Right lung (tissue), 5 donors: ENCODE measurements around the gene MGRN1. TPM values are rescaled to one million over a fixed set of nuclear protein-coding genes. Genes with fewer than 3 reads are reported as not detected.

Experiments
- DNase-seq, 2 donors: peaks; one replicate each; pipeline ENCODE4 v3.0.0-alpha.2; 2013
- polyA plus RNA-seq, 5 donors: library from polyadenylated mRNA; unstranded; fragments of 120-200 nt; gene quantifications; one replicate each; pipeline versions ENCODE4 v1.2.1 to v1.2.3, GENCODE V29; 2013; ENCODE audit warnings: inconsistent platforms in 1 of 5, low replicate concordance in 1 of 5; ENCODE audit not compliant: insufficient read length in 5 of 5, insufficient read depth in 1 of 5

Gene MGRN1
- polyA plus RNA-seq, 5 donors: 38.2 to 87.7 (median 58.2) TPM

DNA sequence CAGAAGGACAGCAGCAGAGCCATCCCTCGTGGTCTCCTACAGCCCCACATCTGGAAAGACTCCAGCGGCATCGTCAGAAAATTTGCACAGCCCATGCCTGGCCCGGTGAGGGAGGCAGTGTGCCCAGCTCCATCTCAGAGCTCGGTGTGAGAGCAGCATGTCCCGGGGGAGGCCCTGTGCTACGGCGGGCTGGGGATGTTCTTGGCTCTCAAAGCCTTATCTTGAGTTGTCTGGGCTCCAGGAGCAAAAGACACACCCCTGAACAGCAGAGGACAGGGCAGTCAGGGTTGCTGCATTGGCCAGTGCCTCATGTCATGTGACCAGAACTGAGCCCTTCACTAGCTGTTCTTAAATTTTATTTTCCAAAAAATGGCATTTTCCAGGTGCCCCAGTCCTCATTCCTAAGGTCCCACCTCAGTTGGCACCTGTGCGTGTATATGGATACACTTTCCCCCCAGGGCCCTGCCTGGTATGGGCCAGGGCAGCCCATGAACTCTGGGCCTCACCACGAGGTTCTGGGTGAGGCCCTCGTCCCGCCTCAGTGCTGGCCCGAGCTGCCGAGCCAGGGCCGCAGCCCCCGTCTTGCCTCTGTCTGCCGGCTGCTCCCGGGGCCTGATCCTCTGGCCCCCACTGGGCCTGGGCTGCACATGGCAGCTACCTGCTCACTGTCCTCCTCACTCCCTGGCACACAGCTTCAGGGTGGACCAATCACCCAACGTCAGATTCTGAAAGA lies 71.7 kb downstream of the MGRN1 start:
- no peak for DNase-seq

DNA sequence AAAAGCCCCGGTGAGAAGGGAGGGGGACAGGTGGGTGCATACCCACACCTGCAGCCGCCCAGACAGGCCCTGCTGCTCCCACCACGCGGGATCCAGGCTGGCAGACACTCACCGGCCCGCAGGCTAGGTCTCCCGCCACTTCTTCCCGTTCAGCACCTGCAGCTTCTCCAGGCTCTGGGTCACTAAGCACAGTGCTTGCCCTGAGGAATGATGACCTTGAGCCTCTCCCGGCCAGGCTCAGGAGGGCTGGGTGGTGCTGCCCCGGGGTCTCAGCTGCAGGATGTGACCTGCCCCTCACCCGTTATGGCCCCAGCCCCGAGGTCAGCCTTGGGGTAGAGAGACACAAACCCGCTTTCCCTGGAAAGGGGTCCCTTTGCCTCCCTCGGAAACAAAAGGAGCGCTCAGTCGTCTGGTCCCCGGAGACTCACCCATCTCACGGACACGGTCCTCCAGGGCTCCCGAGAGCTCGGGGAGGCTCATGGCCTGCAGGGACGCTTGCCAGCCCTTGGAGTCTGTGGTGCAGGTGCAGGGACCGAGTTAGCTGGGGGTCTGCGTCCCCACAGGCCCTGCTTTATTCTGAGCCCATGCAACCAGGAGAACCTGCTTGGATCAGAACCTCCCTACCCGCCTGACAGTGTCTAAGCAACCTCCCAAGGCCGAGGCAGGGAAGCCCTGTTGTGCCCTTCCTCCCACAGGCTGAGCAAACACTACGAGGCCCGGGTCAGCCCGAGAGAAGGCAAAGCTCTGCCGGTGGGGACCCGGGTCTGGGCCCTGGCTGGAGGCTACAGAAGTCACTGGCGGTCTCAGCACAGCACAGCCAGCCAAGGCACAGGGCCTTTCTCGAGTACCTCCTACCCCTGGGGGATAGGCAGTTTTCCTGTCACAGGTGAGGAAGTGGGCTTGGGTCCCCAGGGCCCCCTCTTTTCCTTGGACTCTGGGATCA lies 72.5 kb downstream of the MGRN1 start:
- DNase-seq: no peak

DNA sequence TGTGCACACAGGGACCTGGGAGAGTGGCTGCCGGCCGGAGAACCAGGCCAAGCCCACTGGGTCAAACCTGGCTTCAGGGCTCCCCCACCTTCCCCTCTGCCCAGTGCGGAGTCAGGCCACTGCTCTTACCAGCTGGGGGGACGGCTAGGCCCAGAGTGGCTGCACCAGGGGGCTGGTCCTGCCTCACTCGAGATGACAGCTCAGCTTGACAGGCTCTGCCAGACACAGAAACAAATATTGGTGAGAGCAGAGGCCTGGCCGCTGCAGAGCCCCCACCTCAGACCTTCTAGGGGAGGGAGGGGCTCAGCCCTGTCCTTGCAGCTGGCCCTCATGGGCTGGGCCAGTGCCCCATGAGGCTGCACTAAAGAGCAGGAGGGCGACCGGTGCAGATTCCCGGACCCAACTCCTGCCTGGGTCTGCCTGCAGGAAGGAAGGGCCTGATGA lies 73.2 kb downstream of the MGRN1 start:
- DNase-seq: no peak

DNA sequence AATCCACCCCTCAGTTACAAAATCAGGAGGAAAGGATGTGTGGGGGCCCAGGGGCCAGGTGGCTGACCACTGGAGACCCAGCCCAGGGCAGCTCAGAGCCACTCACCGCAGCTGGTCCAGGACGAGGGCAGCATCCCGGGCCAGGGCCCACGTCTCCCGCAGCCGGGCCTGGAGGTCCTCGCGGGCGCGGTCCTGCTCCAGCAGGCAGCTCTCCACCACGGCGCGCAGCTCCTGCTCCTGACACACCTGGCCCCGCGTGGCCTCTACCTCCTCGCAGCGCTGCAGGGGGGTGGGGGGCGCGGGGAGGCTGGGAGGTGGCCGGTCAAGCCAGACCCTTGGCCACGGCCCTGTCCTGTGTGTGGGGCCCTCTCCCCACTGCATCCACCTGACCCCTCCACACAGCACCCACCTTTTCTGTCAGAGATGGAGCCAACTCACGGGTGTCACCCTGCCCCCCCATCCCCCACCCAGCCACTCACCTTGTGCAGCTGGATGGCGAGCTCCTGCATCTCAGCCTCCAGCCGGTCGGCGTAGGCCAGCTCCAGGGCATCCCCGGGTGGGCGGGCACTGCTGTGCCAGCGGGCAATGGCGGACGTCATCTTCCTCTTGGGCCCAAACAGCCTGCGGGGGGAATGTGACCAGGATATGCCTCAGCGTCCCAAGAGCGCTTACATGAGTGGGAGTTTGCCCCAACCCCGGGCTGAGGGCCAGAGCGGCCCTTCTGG lies 73.9 kb downstream of the MGRN1 start:
- no peak for DNase-seq

DNA sequence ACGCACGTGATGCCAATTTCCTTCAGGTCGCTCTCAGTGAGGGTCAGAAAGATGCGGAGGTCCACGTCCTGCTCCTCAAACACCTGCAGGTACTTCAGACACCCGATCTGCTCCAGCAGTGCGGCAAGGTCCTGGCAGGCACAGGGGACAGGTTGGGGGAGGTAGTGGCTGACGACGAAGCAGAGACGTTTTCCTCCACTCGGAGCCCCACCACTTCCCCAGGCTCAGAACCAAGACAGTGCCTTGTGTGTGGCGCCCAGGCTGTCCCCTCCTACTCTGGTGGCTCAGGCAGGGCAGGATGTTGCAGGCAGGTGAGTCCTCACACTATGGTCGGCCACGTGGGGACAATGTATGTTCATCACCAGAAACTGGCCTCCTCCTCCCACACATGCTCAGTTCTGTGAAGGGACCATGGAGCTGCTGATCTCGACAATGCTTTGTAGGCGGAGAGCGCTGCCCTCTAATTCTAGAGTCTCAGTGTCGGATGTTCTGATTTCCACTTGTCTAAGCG lies 74.5 kb downstream of the MGRN1 start:
- DNase-seq: no peak

DNA sequence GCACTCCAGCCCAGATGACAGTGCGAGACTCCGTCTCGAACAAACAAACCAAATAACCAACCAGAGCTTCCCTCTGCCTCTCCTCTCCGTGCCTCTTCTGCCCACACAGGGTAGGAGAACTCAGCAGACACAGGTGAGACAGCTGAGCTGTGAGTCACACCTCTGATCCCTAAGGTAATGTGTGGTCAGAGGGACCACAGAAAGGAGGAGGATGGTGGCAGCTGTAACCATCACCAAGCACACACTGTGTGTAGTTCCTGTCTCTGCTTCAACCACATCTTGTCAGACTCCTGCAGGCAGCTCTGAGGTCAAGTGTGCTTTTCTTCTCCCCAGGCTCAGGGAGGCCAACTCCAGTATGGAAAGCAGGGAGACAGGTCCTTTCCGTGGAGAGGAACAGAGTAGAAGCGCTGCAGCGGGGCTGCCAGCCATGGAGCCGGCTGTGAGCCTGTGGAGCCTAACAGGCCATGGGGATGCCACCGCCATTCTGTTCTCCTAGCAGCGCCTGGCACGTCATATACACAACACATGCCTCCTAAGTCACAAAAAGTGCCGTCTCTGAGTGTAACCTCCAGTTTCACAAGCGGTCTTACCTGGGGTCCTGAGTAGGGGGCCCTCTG lies 75.9 kb downstream of the MGRN1 start:
- DNase-seq: no peak

DNA sequence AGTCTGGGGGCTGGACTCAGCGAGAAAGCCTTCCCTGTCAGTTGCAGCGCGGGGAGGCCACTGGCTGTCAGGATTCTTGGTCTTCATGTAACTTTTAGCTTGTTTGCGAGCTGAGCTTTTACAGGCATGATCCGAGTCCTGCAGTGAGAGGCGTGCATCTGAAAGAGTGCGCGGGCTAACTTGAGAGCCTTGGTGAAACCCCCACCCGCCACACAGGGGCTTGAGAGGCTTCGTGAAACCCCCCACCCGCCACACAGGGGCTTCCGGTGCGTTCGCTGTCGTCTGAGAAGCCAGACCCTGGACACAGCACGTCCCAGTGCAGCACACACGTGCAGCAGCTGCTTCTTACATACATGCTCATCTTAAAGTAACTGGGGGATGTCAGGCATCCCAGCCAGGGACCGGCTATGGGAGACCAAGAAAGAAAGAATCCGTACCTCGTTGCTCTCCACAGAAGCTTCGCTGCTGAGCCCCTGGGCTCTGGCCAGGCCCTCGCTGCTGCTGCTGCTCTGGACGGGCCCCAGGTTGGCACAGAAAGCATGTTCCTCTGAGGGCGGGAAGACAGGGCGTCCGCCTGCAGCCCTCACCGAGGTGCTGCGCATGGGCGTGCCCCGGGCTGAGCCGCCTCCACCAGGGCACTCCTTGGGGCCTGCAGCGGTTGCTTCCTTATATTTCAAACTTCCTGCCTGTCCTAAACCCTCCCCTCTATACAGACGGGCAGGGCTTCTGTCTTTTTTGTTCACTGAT lies 76.5 kb downstream of the MGRN1 start:
- DNase-seq: no peak

DNA sequence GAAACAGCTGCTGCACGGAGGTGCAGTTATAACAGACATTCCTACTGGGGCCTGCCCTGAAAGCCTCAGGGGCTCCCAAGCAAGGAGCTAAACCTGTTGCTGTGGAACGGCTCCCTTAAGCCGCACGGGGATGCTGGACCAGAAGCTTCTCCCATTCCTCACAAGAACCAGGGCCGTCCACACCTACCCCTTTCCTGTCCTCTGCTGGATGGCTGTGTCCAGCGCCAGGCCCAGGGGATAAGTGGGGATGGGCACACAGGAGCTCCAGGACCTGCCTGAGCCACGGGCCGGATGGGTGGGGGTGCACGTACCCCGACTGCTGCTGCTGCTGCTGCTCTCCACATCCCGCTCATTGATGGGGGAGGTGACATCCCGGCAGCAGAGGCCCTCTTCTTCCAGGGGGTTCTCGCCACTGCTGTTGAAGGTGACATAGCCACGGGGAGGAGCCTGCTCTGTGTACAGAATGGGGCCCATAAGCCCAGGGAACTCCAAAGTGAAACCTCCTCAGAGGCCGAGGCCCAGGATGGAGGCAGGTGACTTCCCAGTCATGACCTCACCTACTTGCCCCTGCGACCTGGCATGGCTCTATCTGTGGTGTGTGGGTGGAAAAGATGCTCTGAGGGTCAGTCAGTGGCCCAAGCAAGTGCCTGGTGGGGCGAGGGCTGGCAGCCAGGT lies 77.3 kb downstream of the MGRN1 start:
- DNase-seq: no peak

DNA sequence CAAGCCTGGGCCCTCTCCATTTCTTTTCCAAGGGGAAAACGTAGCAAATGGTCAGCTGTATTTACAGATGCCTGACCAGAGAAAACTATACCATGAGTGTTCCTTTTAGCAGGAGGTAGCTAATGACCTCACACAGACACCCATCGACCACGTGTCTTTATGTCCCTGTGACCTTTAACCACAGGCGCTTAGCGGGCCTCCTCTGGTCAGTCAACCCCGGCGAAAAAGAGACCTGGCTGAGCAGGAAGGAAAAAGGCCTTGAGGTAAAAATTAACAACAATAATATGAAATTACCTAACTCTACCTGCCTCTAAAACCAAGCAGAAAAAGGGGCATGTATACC lies 77.8 kb downstream of the MGRN1 start:
- no peak for DNase-seq

DNA sequence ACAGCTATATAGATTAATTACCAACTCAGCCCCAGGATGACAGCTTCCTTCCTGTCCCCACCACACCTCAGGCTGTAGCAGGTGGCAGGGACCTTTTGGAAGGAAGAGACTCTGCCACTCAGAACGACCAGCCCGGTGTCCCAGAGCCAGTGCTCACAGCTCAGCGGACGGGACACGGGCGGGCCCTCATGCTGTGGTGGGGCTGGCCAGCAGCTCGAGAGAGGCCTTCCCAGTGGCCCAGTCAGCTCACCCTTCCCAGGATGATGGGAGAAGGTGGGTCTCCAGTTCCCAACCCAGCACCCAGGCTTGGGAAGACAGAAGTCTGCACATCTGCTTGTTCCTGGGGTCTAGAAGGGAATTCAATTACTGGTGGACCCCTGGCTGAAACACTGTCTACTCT lies 79.3 kb downstream of the MGRN1 start:
- no peak for DNase-seq

DNA sequence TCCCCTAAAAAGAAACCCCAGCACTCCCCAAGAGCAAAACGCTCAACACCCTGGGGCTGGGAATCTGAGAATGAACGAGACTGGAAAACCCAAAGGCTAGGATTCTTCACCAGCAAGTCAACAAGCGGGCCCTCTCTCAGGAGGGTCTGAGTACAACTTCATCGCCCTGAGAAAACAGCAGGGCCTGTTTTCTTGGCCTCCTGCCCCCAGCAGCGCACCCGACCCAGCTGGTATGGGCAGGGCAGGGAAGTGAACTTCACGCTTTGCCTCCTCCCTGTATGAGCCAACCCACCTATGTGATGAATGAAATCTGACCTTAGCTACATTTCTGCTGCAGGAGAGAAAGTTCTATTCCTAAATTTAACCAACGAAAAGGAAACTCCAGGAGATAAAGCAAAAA lies 79.9 kb downstream of the MGRN1 start:
- DNase-seq: no peak

DNA sequence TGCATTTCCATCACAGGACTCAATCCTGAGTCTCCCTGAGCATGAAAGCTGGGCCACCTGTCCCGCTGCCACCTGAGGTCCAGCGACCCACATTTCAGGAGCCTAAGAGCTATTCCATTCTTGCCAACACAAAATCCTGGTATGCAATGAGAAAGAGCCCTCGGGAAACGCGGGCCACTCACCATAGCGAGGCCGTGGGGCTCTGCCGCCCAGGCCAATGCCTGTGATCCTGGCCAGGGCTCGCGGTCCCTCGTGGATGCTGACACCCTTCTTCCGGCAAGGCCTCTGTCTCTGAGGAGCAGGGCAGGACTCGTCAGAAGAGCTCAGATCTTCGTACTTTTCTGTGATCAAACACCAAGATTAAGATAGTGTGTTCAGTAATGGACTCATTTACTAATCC lies 80.3 kb downstream of the MGRN1 start:
- no peak for DNase-seq

DNA sequence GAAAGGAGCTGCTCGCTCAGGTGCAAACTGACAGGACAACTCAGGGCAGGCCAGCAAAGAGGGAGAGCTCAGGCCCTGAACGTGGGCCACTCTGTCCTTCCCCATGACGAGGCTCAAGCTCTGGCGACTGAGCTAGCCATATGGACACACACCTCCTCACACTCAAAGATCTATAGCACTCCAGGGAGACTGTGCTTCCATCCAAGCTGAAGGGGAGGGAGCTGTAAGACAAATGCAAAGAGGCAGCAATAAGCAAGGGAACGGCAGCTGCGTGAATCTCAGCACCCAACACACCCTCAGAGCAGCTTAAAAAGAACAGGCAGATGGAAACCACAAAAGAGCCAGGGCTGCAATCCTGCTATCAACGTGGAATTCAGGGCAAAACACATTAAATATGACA lies 82.2 kb downstream of the MGRN1 start:
- DNase-seq: no peak

DNA sequence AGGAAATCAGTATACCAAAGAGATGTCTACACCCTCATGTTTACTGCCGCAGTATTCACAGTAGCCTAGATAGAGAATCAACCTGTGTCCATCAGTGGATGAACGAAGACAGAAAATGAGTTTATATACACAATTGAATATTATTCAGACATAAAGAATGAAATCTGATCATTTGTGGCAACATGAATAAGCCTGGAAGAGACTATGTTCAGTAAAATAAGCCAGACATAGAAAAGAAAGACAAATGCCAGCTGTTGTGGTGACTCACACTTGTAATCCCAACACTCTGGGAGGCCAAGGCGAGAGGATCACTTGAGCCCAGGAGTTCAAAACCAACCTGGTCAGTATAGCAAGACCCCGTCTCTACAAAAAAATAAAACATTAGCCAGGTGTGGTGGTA lies 84.9 kb downstream of the MGRN1 start:
- no peak for DNase-seq

DNA sequence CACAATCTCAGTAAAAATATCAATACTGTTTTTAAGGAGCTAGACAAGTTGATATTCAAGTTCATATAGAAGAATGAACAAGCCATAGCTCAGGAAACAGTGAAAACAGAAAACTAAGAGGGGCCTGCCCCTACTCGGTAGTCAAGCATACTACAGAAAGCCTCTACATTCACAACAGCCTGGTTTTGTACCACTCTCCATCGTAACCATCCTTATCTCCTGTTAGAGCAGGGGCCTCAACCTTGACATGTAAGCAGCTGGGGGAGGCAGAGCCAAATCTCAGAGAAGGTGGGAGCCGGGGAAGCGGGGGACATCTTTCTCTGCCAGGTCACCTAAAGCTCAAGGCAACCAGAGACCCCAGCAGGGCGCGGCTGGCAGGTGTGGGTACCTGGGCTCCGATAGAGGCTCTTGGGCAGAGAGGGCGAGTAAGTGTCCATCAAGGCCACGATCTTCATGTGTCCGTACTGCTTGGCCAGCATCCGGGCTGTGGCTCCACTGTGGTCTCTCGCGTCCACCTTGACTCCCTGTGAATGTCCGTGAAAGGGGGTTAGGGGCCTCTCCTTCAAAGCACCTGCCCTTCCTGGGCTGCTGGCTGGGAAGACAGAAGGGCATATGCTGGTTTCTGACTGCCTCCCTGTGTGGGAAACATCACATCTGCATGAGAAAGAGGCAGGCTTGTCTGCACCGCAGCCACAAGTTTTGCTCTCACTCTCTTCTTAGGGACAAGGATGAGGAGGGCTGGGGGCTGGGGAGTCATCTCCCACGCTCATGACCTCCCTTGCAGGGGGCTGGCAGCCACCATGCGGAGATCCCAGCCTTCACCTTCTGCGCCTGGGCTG lies 89.3 kb downstream of the MGRN1 start:
- no peak for DNase-seq

DNA sequence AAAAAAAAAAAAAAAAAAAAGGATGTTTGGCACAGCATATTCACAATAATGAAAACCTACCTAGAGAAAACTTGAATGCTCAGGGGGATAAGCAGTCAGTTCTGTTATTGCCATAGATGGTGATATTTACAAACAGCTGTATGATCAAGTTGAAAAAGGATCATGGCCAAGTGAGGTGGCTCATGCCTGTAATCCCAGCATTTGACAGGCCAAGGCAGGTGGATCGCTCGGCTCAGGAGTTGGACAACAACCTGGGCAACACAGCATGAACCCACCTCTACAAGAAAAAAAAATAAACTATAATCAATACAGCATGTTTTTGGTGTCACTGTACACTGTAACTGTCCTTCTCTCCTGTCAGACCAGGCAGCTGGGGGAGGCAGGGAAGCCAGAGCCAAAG lies 90.4 kb downstream of the MGRN1 start:
- no peak for DNase-seq

DNA sequence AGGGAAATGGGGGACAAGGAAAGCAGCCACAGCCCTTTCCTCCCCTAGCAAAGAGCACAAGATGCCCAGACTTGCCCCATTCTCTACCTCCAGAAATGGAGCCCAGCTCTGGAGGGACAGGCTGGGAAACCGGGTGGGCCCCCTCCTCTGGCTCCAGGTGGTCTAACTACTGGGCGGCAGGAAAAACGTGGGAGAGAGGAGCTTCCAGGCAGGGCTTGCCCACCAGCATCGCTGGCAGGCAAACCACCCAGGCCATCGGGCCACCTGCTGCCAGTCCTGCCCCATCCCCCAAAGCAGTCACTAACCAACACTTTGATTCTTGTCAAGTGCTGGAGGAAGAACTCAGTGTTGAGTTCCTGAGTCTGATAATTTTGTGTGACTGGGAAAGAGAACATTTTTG lies 93.8 kb downstream of the MGRN1 start:
- no peak for DNase-seq

DNA sequence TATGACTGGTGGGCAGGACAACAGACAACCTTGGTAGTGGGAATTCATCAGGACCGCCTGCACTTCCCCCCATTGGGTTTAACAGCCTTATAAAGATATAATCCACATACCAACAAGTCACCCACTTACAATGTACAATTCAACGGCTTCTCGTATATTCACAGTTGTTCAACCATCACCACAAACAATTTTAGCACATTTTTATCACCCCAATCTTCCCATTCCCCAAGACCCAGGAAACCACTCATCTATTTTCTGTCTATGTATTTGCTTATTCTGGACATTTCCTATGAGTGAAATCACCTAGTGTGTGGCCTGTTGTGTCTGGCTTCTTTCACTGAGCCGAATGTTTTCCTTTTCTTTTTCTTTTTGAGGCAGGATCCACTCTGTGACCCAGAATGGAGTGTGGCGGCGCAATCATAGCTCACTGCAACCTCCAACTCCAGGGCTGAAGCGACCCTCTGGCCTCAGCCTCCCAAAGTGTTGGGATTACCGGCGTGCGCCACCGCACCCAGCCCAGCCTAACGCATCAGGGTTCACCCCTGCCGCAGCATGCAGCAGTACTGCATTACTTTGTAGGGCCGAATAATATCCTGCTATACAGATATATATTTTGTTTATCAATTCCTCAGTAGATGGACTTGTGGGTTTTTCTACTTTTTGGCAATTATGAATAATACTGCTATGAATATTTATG lies 98.6 kb downstream of the MGRN1 start:
- no peak for DNase-seq
